ENCODE data around the gene SNF8.

SNF8 gene

DNA sequence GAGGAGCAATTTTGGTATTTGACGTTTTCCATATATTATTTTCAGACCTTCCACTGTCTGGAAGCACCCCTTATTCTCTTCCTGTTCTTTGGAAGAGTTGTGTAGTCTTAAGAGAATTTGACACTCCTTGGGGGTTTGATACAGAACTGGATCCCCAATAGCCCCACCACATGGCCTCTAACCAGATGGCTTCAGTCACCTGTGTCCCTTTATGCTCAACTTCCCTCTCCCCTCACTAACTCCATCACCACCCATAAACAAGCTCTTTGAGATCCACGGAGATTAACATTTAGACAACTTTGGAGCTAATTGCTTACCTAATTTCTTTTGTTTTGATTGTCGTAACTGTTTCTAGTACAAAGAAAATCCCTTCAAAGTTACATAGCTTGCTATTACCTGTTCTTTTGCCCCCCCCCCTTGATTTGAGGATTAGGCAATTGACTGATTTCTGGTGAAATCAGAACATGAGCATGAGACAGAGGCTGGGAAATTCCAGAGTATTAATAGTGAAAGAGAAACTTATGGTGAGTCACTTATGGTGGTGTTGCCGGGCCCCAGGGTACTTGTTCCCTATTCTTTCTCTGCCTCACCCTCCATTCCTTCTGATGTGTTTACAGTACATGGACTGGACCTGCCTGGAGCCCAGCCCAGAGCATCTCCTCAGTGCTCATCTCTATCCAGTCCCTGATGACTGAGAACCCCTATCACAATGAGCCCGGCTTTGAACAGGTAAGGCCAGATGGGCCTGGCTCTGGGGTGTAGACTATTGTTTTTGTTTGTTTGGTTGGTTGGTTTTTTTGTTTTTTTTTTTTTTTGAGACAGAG is 29.0 kb downstream of the SNF8 start:
- Histone ChIP-seq H3K4me1 (ENCODE audit: insufficient read depth, low read length, poor library complexity, severe bottlenecking) (peaks cover 34% of the 10 kb centered on the region), H3K9ac (ENCODE audit: low read depth, low read length, poor library complexity, severe bottlenecking) (no peak overlapping the region), H3K9me2 (replicated peaks; ENCODE audit: low read depth, low read length) (no peaks in the 10 kb centered on the region), H3K79me2 (ENCODE audit: insufficient read depth, low read length) (peaks cover 58% of the 10 kb centered on the region), H3K9me3 (ENCODE audit: insufficient read depth, low read depth, low read length) (no peaks in the 10 kb centered on the region), H3F3A (ENCODE audit: low read depth) (no peaks in the 10 kb centered on the region), H2AFZ (ENCODE audit: low read length) (no peak overlapping the region), H3K36me3 (ENCODE audit: insufficient read depth, low read length) (peaks cover 72% of the 10 kb centered on the region), H3K4me3 (ENCODE audit: low read length, poor library complexity, severe bottlenecking) (no peak overlapping the region), H4K20me1 (ENCODE audit: insufficient read depth, low read length, poor library complexity, severe bottlenecking) (peaks cover 57% of the 10 kb centered on the region), H3K4me2 (ENCODE audit: low read depth, low read length, poor library complexity, severe bottlenecking) (peak overlapping the region; percentile 98), H3K27me3 (ENCODE audit: insufficient read depth, low read length, poor library complexity, severe bottlenecking) (no peaks in the 10 kb centered on the region)
- TF ChIP-seq, protein P1, sequence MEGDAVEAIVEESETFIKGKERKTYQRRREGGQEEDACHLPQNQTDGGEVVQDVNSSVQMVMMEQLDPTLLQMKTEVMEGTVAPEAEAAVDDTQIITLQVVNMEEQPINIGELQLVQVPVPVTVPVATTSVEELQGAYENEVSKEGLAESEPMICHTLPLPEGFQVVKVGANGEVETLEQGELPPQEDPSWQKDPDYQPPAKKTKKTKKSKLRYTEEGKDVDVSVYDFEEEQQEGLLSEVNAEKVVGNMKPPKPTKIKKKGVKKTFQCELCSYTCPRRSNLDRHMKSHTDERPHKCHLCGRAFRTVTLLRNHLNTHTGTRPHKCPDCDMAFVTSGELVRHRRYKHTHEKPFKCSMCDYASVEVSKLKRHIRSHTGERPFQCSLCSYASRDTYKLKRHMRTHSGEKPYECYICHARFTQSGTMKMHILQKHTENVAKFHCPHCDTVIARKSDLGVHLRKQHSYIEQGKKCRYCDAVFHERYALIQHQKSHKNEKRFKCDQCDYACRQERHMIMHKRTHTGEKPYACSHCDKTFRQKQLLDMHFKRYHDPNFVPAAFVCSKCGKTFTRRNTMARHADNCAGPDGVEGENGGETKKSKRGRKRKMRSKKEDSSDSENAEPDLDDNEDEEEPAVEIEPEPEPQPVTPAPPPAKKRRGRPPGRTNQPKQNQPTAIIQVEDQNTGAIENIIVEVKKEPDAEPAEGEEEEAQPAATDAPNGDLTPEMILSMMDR (conservative IDR thresholded peaks at IDR 0.05; ENCODE audit: low read length), result no peak
- TF ChIP-seq EZH2phosphoT487 (IDR thresholded peaks at IDR 0.05; ENCODE audit: borderline replicate concordance), result no peak

DNA sequence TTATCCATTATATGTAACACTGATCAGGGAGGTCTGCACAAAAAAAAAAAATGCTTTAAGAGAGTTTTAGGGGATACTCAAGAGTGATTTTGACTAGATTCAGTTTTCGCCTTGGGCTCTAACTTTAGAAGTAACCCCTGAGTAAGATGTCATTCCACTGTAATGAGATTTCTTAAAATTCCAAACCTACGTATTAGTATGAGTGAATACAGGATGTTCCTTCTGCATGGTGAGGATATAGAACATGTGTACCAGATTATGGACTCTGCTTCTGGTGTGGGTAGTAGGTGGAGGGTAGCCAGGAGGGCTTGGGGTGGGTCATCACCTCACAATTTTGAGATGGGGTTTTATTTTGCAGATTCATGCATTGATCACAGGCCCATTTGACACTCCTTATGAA is 32.2 kb downstream of the SNF8 start:
- Histone ChIP-seq H3K4me3 (ENCODE audit: low read length, poor library complexity, severe bottlenecking) (peak overlapping the region; percentile 92), H3K9me2 (replicated peaks; ENCODE audit: low read depth, low read length) (no peaks in the 10 kb centered on the region), H3K4me1 (ENCODE audit: insufficient read depth, low read length, poor library complexity, severe bottlenecking) (peaks cover 52% of the 10 kb centered on the region), H3F3A (ENCODE audit: low read depth) (no peaks in the 10 kb centered on the region), H3K79me2 (ENCODE audit: insufficient read depth, low read length) (peaks cover 83% of the 10 kb centered on the region), H3K9me3 (ENCODE audit: insufficient read depth, low read depth, low read length) (no peaks in the 10 kb centered on the region), H3K4me2 (ENCODE audit: low read depth, low read length, poor library complexity, severe bottlenecking) (peak overlapping the region; percentile 98), H3K9ac (ENCODE audit: low read depth, low read length, poor library complexity, severe bottlenecking) (no peak overlapping the region), H3K27me3 (ENCODE audit: insufficient read depth, low read length, poor library complexity, severe bottlenecking) (no peaks in the 10 kb centered on the region), H3K36me3 (ENCODE audit: insufficient read depth, low read length) (peaks cover 45% of the 10 kb centered on the region; the same call in 1 of the 2 replicates), H2AFZ (ENCODE audit: low read length) (no peak overlapping the region), H4K20me1 (ENCODE audit: insufficient read depth, low read length, poor library complexity, severe bottlenecking) (peaks cover 70% of the 10 kb centered on the region)
- TF ChIP-seq, protein P1 (conservative IDR thresholded peaks at IDR 0.05; ENCODE audit: low read length), result no peak
- TF ChIP-seq EZH2phosphoT487 (IDR thresholded peaks at IDR 0.05; ENCODE audit: borderline replicate concordance), result no peak

DNA sequence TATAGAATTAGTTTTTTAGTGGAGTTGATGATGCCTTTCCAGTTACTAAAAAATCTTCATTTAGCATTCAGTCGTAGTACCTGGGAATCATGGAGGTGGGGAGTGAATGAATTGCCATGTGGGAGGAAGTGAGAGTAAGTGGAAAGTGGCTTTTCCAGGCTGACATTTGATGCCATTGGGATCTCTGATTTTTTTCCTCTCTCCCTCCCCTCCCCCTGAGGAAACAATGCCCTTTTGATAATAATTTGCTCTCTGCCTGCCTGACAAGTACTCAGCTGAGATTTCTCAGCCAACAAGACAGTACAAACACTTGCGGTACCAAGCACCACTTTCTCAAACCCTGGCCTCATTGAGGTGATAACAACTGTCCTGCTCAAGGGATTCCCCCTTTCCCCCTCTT is 34.3 kb downstream of the SNF8 start:
- H3K27me3 ChIP-seq (ENCODE audit: insufficient read depth, low read length, poor library complexity, severe bottlenecking), result no peaks in the 10 kb centered on the region
- peaks cover 62% of the 10 kb centered on the region for H4K20me1 ChIP-seq (ENCODE audit: insufficient read depth, low read length, poor library complexity, severe bottlenecking)
- H3F3A ChIP-seq (ENCODE audit: low read depth), result no peaks in the 10 kb centered on the region
- H3K79me2 ChIP-seq (ENCODE audit: insufficient read depth, low read length), result peaks cover 77% of the 10 kb centered on the region
- peaks cover 31% of the 10 kb centered on the region; the same call in 1 of the 2 replicates for H3K36me3 ChIP-seq (ENCODE audit: insufficient read depth, low read length)
- H2AFZ ChIP-seq (ENCODE audit: low read length), result no peak overlapping the region
- TF ChIP-seq, protein P1 (conservative IDR thresholded peaks at IDR 0.05; ENCODE audit: low read length), result no peak
- TF ChIP-seq EZH2phosphoT487 (IDR thresholded peaks at IDR 0.05; ENCODE audit: borderline replicate concordance), result no peak
- peaks cover 52% of the 10 kb centered on the region for H3K4me1 ChIP-seq (ENCODE audit: insufficient read depth, low read length, poor library complexity, severe bottlenecking)
- no peaks in the 10 kb centered on the region for H3K9me3 ChIP-seq (ENCODE audit: insufficient read depth, low read depth, low read length)
- peak overlapping the region; percentile 92 for H3K4me3 ChIP-seq (ENCODE audit: low read length, poor library complexity, severe bottlenecking)
- peak overlapping the region; percentile 98 for H3K4me2 ChIP-seq (ENCODE audit: low read depth, low read length, poor library complexity, severe bottlenecking)
- no peaks in the 10 kb centered on the region for H3K9me2 ChIP-seq (replicated peaks; ENCODE audit: low read depth, low read length)
- H3K9ac ChIP-seq (ENCODE audit: low read depth, low read length, poor library complexity, severe bottlenecking), result peak overlapping the region; percentile 80

Data from Loucy (cell line).